Neural cell (in vitro differentiated cells): ENCODE data around the gene EGFL8.

Experiments
- EZH2 ChIP-seq: fragments of 200-600, 300-800 bp; shearing (Covaris generic), sonication (generic); IDR thresholded peaks from 2 replicates; pipeline ENCODE4 v1.6.1; 2014; ENCODE audit warnings: antibody characterized with exemption, low read length, borderline replicate concordance, mild to moderate bottlenecking; ENCODE audit not compliant: insufficient read depth, poor library complexity, severe bottlenecking
- TF ChIP-seq, protein P1 (sequence below): fragments of 450-650 bp; IDR thresholded peaks from 2 replicates; pipeline ENCODE4 v1.5.1; 2014; ENCODE audit warnings: antibody characterized with exemption, mild to moderate bottlenecking, moderate library complexity; ENCODE audit not compliant: poor library complexity, severe bottlenecking
- TF ChIP-seq, protein P2 (sequence below): IDR thresholded peaks from 2 replicates; pipeline ENCODE4 v1.6.1; 2012; ENCODE audit warnings: borderline replicate concordance

- TF ChIP-seq EZH2, result no peak
- TF ChIP-seq, protein P1, sequence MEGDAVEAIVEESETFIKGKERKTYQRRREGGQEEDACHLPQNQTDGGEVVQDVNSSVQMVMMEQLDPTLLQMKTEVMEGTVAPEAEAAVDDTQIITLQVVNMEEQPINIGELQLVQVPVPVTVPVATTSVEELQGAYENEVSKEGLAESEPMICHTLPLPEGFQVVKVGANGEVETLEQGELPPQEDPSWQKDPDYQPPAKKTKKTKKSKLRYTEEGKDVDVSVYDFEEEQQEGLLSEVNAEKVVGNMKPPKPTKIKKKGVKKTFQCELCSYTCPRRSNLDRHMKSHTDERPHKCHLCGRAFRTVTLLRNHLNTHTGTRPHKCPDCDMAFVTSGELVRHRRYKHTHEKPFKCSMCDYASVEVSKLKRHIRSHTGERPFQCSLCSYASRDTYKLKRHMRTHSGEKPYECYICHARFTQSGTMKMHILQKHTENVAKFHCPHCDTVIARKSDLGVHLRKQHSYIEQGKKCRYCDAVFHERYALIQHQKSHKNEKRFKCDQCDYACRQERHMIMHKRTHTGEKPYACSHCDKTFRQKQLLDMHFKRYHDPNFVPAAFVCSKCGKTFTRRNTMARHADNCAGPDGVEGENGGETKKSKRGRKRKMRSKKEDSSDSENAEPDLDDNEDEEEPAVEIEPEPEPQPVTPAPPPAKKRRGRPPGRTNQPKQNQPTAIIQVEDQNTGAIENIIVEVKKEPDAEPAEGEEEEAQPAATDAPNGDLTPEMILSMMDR, result no peak
- TF ChIP-seq, protein P2, sequence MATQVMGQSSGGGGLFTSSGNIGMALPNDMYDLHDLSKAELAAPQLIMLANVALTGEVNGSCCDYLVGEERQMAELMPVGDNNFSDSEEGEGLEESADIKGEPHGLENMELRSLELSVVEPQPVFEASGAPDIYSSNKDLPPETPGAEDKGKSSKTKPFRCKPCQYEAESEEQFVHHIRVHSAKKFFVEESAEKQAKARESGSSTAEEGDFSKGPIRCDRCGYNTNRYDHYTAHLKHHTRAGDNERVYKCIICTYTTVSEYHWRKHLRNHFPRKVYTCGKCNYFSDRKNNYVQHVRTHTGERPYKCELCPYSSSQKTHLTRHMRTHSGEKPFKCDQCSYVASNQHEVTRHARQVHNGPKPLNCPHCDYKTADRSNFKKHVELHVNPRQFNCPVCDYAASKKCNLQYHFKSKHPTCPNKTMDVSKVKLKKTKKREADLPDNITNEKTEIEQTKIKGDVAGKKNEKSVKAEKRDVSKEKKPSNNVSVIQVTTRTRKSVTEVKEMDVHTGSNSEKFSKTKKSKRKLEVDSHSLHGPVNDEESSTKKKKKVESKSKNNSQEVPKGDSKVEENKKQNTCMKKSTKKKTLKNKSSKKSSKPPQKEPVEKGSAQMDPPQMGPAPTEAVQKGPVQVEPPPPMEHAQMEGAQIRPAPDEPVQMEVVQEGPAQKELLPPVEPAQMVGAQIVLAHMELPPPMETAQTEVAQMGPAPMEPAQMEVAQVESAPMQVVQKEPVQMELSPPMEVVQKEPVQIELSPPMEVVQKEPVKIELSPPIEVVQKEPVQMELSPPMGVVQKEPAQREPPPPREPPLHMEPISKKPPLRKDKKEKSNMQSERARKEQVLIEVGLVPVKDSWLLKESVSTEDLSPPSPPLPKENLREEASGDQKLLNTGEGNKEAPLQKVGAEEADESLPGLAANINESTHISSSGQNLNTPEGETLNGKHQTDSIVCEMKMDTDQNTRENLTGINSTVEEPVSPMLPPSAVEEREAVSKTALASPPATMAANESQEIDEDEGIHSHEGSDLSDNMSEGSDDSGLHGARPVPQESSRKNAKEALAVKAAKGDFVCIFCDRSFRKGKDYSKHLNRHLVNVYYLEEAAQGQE, result no peak
Observed at GRCh38 chr6:32175711-32176475, 11.5 kb downstream of the EGFL8 start, which contains the start of gene AGPAT1.
